Upper lobe of right lung (tissue), 1 donor: Measurements from ENCODE around the gene LSM2. TPM values are rescaled to one million over a fixed set of nuclear protein-coding genes. Genes with fewer than 3 reads are reported as not detected.
A peak's percentile ranks its signal among the peaks of the same experiment; 100 is the strongest.

Experiments
- ATAC-seq: fragments of 200-7000 bp; cut with Tn5 transposase; one replicate; pipeline ENCODE4 v1.9.1; 2020; ENCODE audit warnings: mild to moderate bottlenecking, moderate library complexity
- DNase-seq: peaks from one replicate; pipeline ENCODE4 v3.0.0-alpha.2; 2020
- H3K27ac ChIP-seq: fragments of 200-600 bp; one replicate; pipeline ENCODE4 v1.8.0; 2022
- H3K27me3 ChIP-seq: fragments of 200-600 bp; one replicate; pipeline ENCODE4 v1.8.0; 2022; ENCODE audit warnings: mild to moderate bottlenecking
- H3K36me3 ChIP-seq: fragments of 200-600 bp; one replicate; pipeline ENCODE4 v1.8.0; 2022
- H3K4me1 ChIP-seq: fragments of 200-600 bp; one replicate; pipeline ENCODE4 v1.8.0; 2022
- H3K4me3 ChIP-seq: fragments of 200-600 bp; one replicate; pipeline ENCODE4 v1.8.0; 2022; ENCODE audit warnings: mild to moderate bottlenecking
- H3K9me3 ChIP-seq: fragments of 200-600 bp; one replicate; pipeline ENCODE4 v1.8.0; 2022
- intact Hi-C: fragments of 100-400 bp; cut with DNase I; formaldehyde crosslinking; loops from one replicate; pipeline ENCODE4 v1.11.0; 2022
- total RNA-seq: library from RNA; stranded (reverse); fragmentation: NEBNext Ultra II Directional; extraction: Animal tissue kit (Norgen Biotek cat#: 25700); gene quantifications from one replicate; pipeline ENCODE4 v1.2.1, GENCODE V29; 2021
- TF ChIP-seq, protein P1 (sequence below): fragments of 200-600 bp; IDR thresholded peaks from one replicate; pipeline ENCODE4 v1.8.0; 2022; ENCODE audit warnings: antibody characterized with exemption
- donor health status: DM: no; HTN: yes; CAD: no; lungs with severe emphysema.

The LSM2 gene
- total RNA-seq, 1 donor from 2014 or later, result 30.8 TPM

DNA sequence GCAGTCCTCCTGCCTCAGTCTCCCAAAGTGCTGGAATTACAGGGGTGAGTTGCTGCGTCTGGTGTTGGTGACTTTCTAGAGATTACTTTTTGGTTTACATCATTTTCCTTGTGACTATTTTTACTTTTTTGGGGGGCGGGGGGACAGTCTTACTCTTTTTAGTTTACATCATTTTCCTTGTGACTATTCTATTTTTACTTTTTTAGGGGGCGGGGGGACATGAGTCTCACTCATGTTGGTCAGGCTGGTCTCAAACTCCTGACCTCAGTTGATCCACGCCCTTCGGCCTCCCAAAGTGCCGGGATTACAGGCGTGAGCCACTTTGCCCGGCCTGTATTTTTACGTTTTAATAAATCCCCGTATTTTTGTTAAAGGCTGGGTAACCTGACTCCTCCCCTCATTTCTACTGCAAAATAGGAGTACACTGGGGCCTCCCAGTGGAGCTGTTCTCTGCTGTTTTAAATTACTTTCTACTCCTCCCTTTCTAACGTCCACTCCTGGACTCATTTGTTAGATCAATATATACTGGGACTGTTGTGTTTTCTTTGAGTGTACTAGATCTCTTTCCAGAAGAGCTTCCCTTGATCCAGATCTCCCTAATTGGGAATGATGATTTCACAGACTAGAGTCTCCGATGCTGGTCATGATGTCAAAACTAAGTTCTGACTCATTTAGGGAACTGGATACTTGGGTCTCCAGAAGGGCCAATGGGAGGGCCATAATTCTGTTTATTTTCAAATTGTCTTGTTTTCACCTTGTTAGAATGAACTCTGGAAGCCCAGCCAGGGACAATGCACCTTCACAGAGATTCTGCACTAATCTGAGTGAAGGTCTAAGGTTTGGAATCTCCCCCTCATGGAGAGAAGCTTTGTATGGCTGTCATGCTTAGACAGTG lies 30.0 kb upstream of the LSM2 start:
- Histone ChIP-seq H3K4me3 (peak overlapping the region; percentile 86), H3K27me3 (no peaks in the 10 kb centered on the region), H3K9me3 (no peaks in the 10 kb centered on the region), H3K36me3 (peaks cover 43% of the 10 kb centered on the region), H3K4me1 (peaks cover 38% of the 10 kb centered on the region), H3K27ac (peak overlapping the region; percentile 93)
- intact Hi-C loops, result loop anchor here (10.0 kb wide), 1 partner anchor 142 kb away; no protein-coding TSS in a partner anchor
- no peak for DNase-seq
- TF ChIP-seq, protein P1, sequence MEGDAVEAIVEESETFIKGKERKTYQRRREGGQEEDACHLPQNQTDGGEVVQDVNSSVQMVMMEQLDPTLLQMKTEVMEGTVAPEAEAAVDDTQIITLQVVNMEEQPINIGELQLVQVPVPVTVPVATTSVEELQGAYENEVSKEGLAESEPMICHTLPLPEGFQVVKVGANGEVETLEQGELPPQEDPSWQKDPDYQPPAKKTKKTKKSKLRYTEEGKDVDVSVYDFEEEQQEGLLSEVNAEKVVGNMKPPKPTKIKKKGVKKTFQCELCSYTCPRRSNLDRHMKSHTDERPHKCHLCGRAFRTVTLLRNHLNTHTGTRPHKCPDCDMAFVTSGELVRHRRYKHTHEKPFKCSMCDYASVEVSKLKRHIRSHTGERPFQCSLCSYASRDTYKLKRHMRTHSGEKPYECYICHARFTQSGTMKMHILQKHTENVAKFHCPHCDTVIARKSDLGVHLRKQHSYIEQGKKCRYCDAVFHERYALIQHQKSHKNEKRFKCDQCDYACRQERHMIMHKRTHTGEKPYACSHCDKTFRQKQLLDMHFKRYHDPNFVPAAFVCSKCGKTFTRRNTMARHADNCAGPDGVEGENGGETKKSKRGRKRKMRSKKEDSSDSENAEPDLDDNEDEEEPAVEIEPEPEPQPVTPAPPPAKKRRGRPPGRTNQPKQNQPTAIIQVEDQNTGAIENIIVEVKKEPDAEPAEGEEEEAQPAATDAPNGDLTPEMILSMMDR, result no peak
- no peak for ATAC-seq

DNA sequence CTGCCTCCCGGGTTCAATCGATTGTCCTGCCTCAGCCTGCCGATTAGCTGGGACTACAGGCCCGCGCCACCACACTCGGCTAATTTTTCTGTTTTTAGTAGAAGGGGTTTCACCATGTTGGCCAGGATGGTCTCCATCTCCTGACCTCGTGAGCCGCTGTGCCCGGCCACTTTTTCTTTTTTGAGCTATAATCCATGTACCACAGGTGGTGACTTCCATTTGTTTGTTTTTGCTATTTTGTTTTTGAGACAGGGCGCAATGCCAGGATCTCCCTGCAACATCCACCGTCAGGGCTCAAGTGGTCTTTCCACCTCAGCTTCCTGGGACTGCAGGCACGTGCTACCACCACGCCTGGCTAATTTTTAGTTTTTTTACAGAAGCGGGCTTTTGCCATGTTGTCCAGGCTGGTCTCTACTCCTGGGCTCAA lies 29.3 kb upstream of the LSM2 start:
- Histone ChIP-seq H3K27ac (peak overlapping the region; percentile 93), H3K36me3 (peaks cover 42% of the 10 kb centered on the region), H3K27me3 (no peaks in the 10 kb centered on the region), H3K4me3 (peak overlapping the region; percentile 86), H3K9me3 (no peaks in the 10 kb centered on the region), H3K4me1 (peaks cover 44% of the 10 kb centered on the region)
- TF ChIP-seq, protein P1, result no peak
- DNase-seq, result no peak
- ATAC-seq, result no peak
- intact Hi-C loops, result loop anchor here (10.0 kb wide), 1 partner anchor 141 kb away; no protein-coding TSS in a partner anchor

DNA sequence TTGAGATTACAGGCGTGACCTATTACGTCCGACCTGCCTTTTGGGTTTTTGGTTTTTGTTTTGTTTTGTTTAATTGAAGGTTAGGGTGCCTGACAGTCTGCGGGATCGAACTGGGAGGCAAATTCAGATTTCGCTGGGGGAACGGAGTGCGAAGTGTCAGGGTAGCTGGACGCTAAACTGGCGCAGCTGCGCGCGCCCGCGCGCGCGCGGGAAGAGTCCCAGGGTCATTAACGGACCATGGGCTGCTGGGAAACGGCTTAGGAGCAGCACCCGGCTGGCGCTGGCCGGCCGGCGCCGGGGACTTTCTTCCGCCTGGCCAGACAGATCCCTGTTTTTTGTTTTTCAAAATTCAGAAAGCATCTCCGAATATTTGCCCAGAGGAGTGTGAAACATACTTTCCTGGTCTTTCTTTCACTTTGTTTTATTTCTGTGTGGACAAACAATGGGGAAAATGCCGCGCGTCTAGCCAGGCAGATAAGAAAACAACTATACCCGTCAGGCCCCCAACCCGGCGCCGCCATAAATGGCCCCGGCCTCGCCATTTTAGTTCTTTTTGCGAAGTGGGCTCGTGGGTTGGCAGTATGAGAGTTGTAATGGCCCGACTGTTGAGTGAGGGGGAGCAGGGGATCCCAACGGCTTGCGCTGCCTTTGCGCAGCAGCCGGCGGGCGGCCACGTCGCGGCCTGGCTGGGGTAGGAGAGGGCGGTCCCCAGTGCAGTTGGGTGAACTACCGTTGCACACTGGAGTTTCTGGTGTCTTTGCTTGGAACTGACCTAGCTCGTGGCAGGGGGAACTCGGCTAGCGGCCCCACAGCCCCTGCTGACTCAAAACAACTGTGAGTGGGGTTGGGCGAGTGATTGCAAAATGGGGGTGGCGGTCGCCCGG lies 27.8 kb upstream of the LSM2 start:
- Histone ChIP-seq H3K4me1 (peaks cover 49% of the 10 kb centered on the region), H3K36me3 (peaks cover 27% of the 10 kb centered on the region), H3K27me3 (no peaks in the 10 kb centered on the region), H3K4me3 (peak overlapping the region; percentile 86), H3K27ac (peak overlapping the region; percentile 93), H3K9me3 (no peaks in the 10 kb centered on the region)
- TF ChIP-seq, protein P1, result no peak
- peak; percentile 91 for ATAC-seq
- intact Hi-C loops, result loop anchor here (10.0 kb wide), 1 partner anchor 140 kb away; no protein-coding TSS in a partner anchor
- DNase-seq, result peak; percentile 94

DNA sequence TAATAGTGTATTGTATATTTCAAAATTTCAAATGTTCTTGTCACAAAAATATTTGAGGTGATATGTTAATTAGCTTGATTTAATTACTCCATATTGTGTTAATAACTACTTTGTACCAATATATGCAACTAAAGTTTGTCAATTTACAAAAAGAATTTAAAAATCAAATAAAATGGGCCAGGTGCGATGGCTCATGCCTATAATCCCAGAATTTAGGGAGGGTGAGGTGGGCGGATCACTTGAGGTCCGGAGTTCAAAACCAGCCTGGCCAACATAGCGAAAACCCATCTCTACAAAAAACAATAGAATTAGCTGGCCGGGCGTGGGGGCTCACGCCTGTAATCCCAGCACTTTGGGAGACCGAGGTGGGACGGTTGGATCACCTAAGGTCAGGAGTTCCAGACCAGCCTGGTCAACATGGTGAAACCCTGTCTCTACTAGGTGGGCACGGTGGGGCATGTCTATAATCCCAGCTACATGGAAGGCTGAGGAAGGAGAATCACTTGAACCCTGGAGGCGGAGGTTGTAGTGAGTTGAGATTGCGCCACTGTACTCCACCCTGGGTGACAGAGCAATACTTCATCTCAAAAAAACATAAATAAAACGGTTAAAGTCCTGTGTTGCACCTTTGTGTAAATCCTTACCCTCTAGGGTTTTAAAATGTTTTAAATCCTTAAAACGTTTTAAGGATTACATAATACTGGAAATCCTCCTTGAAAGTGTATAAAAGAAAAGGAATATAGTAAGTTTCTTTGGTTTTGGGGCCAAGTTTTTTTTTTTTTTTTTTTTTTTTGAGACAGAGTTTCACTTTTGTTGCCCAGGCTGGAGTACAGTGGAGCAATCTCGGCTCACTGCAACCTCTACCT lies 24.8 kb upstream of the LSM2 start:
- Histone ChIP-seq H3K4me1 (peaks cover 30% of the 10 kb centered on the region), H3K4me3 (peak overlapping the region; percentile 65)
- DNase-seq, result no peak

More for the DNA sequence above, 24.8 kb upstream of the LSM2 start:
- Histone ChIP-seq H3K9me3 (no peaks in the 10 kb centered on the region), H3K36me3 (no peaks in the 10 kb centered on the region), H3K27ac (peak overlapping the region; percentile 30), H3K27me3 (no peaks in the 10 kb centered on the region)
- no peak for ATAC-seq
- intact Hi-C loops, result loop anchor here (10.0 kb wide), 1 partner anchor 137 kb away; no protein-coding TSS in a partner anchor
- TF ChIP-seq, protein P1, result no peak
